AG20443 (cell line): Measurements from ENCODE around the gene TP73.
A peak's percentile ranks its signal among the peaks of the same experiment; 100 is the strongest.

Source experiments
- DNase-seq: peaks from one replicate; pipeline ENCODE4 v3.0.0; 2012; ENCODE audit warnings: low spot score, mixed read lengths

The TP73 gene

DNA sequence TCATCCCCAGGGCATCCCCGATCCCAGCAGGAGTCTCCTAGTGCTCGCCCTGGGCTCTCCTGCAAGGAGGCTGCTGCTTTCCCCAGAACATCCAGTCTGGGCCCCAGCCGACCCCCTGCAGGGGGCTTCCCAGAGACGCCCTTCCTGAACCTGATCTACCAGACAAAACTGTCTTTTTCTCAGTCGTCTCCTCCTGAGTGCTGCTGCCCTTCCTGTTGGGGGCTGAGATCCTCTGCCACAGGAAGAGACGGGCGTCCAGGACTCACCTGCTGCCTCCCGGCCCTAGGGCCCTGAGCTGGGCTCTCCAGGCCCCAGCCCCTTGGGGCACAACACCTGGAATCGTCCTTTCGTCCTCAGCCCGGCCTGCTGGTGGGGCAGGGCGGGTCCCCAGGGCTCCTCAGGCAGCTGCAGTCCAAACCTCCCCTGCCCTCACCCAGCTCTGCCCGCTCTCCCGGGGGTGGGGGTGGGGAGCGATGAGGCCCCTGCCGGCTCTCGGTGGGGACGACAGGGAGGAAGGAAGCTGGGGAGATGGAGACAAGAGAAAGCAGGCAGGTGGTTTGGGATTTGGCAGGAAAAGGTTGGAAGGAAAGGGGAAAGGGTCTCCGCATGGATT lies 36.9 kb downstream of the TP73 start:
- DNase-seq = no peak

DNA sequence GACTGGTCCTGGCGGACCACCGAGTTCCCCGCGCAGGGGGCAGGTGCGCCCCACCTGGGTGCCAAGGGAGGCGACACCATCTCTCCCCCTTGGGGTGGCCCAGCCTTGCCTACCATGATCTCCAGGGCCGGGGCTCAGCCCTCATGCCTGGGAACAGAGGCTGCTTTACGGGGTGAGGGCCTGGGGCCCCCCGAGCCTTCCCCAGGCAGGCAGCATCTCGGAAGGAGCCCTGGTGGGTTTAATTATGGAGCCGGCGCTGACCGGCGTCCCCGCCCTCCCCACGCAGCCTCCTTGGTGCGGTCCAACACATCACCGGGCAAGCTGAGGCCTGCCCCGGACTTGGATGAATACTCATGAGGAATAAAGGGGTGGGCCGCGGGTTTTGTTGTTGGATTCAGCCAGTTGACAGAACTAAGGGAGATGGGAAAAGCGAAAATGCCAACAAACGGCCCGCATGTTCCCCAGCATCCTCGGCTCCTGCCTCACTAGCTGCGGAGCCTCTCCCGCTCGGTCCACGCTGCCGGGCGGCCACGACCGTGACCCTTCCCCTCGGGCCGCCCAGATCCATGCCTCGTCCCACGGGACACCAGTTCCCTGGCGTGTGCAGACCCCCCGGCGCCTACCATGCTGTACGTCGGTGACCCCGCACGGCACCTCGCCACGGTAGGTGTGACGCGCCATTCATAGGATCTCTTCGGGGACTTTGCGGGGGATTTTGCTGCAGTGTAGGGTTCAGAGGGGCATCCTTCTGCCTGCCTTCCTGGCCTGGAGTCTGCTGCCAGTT lies 38.2 kb downstream of the TP73 start:
- DNase-seq = no peak

DNA sequence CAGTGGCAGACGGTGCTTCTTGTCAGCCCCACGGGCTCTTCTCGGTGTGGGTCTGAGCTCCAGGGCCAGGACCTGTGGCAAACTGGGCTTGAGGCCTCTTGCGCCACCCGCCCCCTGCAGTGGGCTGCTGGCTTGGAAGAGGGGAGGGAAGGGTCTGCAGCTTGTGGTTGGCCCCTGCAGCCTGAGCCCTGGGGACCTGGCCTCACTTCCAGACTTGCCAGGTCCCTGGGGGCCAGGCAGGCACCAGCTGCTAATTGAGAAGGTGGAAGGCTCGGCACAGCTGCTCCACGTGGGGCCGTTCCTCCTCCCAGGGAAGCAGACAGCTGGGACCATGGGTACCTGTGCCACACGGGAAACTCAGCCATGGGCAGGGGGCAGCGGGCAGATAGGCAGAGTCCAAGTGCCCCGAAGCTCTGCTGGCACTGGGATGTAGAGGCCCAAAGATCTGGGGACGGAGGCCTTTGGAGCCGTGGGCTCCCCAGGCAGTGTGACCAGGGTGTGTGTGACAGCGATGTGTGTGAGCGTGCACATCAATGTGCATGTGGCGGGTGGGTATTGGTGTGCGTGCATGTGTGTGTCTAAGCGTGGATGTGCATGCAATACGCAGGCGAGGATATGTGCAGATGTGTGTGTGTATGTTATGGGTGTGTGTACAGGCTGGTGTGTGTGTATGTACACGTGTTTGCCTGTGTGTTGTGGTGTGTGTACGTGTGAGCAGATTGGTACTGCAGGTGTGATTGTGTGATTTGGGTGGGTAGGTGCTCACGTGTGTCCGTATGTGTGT lies 39.3 kb downstream of the TP73 start:
- no peak for DNase-seq

DNA sequence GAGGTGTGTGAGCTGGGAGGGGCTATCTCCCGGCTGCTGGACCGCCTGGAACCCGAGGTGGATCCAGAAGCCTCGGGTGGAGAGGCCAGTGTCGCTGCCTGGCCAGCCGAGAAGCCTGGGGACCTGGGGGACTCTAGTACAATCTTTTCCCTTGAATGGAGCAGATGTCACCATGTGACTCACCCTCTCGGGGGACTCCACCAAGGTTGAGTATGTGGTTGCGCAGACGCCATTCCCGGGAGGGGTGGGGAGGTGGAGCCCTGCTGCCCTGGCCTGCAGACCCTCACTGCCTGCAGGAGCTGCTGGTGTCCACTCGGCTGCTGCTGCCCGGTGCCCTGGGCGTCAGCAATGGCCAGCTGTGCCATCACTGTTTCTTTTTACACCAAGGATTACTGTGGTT lies 40.3 kb downstream of the TP73 start:
- no peak for DNase-seq

DNA sequence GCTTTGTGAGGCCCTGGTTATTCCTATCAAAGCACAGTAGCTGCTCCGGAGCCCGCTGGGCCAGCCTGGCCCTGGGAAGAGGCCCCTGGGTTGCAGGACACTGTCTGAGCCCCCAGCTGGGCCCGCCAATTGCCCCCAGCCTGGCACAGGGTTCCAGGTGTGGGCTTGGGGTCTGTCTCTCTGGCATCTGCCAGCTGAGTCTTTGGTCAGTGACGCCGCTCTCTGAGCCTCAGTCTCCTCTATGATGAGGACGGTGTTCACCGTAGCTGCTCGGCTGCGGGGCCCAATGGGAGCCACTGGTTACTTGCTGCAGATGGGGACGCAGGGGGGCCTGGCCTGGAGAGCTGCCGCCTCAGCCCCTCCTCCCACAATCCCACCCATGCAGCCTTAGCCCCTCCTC lies 41.0 kb downstream of the TP73 start:
- no peak for DNase-seq

DNA sequence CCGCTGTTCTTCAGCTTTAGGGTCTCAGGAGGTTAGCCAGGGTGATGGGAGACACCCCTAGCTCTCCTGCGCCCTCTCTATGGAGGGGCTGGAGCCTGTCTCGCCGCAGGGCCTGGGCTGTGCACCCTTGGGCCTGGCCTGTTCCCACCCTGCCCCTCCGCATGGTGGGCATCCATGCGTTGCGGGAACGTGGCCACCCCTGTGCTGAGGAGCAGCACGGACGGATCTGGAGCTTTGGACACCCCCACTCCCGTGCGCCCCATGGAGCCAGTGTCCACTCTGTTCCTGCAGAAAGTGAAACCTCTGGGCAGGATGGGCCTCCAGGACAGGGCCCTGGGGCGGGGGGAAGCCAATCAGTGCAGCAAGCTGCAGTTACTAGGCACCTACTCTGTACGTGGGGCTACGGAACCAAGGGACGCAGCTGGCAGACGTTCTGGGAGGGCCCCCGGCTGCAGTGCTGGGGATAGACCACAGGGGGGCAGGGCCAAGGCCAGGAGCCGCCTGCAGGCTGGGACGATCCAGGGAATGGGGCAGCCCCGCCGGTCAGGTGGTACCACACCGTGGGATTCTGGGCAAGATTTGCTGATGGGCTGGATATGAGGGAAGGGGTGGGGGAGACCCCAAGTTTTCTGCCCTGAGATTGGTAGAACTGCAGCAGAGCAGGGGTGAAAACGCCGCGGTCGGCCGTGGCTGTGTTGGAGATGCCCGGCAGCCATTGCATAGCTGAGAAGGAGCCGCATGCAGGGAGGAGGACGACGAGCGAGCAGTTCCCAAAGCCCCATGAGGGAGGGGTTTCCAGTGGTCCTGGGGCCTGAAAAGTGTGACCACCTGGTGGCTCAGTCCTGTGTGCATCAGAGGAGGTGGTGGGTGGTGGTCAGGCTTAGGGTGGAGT lies 43.3 kb downstream of the TP73 start:
- DNase-seq = peak; percentile 90

DNA sequence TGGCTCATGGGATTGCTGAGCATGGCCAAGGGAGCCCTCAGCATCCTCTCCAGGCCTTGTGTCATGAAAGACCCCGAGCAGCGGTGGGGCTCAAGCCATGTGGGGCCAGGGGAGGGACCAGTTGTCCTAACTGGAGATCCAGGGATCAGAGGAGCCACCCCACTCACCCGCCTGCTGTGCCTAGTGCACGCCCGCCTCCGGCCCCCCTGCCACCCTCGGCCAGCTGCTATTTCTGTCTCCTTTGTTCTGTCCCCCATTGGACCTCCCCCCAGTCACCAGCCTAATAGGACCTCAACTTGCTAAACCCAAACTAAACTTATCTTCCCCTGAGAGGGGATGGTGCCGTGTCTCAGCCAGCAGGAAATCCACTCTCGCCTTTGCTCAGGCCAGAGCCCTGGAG lies 44.4 kb downstream of the TP73 start:
- DNase-seq = no peak

DNA sequence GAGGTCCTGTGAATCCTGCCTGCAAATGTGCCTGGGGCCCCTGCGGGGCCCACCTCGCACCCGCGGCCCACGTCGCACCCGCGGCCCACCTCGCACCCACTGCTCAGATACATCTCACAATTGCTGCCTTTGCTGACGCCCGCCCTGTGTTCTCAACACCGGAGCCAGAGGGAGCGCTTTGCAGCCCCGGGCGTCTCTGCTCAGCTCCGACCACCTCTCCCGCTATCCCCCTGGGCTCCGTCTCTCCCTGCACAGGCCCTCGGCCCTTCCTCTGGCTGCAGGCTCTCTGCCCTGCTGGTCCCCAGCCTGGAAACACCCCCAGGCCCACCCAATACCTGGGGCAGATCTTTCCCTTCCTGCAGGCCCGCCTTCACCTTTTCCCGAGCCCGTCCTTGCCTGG lies 44.8 kb downstream of the TP73 start:
- DNase-seq = no peak

DNA sequence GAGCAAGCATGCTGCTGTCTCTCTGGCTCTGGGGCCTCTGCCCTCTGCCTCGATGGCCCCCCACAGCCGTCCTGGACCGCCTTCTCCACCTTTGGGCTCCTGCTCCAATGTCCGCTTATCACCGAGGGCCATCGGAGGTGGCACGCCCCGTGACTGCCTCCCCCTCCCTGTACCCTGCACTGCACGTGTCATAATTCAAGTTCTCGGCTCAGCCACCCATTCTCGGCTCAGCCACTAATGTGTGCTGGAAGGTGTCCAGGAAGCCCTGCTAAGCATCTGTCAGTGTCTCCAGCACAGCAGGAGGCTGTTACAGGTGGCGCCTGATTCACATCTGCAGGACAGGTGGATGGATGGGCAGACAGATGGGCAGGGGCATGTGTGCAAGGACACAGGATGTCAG lies 45.5 kb downstream of the TP73 start:
- no peak for DNase-seq

DNA sequence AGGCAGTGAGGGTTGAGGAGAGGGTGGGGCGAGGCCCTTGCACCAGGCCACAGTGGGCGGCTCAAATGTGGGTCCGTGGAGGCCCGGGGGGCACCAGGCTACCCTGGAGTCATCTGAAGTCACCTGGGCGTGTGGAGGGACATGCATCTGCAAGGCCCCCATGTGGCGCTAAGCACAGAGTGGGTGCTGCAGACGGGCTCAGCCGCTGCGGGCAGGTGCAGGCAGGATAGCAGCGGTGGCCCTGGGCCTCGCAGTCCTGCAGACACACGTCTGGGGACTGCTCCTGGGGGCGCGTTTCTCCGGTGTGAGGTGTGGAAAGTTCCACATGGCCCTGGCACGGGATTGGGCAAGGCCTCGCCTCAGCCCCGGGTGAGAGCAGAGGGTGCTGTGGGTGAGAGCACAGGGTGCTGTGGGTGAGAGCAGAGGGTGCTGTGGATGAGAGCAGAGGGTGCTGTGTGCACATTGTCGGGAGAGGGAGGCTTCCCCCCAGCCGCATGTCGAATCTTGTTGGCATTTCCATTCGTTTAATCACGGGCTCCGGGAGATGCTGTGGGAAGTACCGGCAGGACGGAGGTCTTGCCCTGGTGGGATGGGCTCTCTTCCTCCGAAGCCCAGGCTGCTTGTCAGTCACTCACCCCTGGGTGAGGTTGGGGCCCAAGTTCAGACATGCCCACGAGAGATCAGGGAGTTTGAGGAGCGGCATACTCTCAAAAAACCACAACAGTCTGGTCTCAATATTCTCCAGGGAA lies 46.5 kb downstream of the TP73 start:
- DNase-seq = no peak

DNA sequence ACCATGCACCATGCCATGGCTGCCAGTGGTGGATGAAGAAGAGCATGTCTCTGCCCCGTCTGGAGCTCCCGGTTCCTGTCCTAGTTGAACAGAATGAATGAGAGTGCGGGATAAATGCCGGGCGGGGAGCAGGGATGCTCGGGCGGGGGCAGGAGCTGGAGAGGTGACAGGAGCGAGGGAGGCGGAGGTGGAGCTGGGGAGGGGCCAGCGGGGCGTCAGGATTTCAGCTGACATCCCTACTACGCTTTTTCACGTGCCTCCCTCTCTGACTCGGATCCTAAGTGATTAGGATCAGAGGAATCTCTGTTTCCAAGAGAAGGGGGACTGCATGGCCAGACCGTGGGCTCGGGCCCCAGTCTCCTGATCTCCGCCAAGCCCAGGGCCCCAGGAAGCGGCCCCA lies 47.3 kb downstream of the TP73 start:
- no peak for DNase-seq

DNA sequence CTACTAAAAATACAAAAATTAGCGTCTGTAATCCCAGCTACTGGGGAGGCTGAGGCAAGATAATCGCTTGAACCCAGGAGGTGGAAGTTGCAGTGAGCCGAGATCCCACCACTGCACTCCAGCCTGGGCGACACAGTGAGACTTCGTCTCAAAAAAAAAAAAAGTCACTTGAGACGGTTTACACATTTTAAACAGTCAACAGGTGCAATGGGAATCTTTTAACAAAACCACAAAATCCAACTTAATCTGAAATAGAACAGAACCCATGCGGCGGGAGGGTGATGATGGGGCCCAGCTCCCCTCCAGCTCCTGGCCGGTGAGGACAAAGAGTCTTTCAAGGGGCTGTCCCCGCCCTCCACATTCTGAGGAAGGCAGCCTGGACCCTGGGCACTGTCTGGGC lies 48.3 kb downstream of the TP73 start:
- DNase-seq = no peak

DNA sequence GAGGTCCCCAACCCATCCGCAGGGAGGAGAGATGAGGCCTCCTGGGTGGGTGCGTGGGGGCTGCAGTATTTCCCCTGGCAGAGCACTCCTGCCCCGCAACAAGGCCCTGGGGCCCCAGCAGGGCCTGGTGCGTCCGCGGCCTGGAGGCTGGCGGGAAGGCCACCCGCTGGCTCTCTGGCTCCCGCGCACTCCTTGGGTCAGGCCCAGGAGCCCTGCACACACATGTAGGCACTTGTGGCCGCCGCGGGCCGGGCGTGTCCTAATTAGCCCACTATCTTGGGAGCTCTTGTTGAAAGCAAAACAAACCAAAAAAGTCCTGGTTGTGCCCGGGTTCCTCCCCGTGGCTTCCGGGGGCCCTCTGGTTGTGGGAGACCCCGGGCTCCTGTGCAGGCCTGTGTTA lies 50.2 kb downstream of the TP73 start:
- DNase-seq = no peak

DNA sequence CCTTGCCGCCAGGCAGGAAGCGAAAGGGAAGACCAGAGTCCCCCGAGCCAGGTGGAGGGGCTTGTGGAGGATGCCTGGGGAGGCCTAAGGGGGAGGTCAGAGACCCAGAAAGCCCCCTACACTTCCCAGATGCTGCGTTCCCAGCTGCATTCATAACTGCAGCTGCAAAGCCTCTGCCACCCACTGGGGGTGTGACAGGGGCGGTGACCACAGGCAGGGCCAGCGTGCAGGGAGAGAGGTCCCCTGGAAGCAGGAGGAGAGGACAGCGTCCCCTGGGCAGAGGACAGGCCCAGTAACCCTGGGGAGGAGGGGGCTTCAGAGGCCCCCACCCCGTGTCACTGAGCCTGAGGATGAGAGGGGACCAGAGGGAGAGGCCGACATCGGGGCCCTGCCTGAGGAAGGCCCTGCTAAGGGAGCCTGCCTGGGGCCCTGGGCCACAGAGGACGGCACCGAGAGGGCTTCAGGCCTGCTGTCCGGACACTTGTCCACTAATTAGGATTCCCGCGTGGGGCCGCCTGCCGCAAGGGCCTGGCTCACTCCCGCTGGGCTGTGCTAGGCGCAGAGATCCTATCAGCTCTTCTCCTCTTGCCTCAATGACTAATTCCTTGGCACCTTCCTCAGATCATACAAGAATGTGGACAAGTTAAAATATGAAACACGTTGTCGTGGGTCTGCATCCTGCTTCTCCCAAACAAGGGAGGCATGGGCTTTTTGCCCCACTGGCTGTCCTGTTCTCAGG lies 50.8 kb downstream of the TP73 start:
- peak; percentile 70 for DNase-seq

DNA sequence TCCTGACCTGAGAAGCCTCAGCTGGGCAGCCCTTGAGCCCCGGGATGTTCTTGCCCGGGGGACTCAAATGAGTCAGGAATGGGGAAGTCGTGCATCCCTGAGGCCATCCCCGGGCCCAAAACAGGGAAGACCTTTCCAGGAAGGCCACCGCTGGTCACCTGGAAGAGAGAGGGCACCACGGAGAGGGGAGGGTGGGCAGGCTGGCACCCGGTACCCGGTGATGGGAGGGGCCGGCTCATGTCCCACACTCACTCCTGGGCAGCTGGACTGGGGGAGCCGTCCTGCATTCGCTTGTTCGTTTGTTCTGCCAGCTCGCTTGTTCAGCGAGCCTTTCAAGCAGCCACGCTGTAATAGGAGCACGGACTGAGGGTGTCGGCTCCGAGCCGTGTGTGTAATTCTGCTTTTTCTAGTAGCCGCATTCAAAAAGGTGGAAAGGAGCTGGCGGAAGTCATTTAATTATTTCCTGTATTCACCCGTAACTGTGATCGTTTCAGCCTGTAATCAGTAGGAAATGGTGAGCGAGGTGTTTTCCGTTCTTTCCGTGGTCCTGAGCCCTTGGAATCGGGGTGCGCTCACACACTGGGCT lies 51.6 kb downstream of the TP73 start:
- no peak for DNase-seq

DNA sequence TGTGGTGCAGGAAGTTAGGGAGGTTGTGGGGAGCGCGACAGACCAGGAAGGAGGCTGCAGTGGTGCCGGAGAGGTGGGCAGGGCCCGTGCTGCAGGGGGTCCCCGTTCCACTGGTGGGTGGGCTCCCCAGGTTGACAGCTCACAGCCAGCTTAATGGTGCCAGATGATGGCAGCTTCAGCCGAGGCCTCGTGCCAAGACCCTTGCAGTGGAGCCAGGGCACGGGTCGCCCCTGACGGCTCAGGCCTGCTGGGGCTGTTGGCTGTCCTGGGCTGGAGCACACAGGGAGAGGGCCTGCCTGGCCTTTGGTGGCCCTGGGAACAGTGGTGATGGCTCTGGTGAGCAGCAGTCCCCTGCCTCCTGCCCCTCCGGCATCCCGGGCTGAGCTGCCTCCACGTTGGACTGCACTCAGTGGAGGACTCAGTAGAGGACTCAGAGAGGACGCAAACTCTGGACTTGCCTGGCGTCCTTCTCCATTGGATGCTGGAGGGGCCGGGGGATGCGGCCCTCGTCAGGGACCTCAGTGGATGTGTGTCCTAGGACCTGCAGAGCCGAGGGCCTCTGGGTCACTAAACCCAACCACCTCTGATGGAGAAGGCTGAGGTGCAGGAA lies 53.1 kb downstream of the TP73 start:
- DNase-seq = no peak

DNA sequence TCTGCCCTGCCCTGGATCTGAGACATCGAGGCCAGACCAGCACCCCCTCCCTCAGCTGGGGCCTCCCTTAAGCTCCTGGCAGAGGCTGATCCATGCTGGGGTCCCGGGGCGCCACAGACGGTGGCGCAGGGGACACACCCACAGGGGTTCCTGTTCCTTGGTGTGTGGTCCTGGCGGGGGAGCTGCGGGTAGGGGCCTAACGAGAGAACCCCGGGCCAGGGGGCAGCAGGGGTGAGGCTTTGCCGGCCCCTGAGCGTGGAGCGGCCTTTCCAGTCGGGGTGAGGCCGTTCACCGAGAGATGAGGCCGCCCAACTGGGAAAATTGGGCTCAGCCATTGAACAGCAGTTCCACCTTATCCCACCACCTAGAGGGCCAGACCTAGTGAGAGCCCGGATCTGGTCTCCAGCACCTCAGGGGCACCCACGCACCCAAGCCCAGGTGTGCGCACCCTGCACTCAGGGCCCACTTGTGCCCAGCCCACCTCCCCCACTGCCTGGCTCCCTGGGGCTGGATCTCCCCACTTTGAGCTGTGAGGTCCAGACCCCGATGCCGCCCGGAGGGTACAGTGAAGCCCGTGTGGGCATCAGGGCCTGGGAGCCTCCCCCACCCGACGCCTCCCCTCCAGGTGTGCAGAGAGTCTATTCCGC lies 54.5 kb downstream of the TP73 start:
- DNase-seq = no peak

DNA sequence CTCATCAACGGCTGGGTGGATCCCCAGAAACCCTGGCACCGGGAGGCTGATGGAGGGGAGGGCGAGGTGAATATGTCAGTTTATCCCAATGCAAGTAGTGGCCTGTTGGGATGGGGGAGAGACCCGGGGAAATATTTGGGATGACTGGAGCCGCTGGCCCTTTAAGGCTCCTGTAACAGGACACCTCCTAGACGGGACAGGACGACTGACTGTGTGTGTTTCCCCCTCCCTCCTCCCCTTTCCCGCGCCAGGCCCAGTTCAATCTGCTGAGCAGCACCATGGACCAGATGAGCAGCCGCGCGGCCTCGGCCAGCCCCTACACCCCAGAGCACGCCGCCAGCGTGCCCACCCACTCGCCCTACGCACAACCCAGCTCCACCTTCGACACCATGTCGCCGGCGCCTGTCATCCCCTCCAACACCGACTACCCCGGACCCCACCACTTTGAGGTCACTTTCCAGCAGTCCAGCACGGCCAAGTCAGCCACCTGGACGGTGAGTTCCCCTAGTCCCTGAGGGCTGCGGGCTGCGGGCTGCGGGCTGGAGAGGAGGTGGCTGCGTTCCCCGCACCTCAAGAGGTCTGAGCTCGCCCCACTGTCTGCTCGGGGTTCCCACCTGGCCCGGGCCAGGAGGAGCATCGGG lies 55.1 kb downstream of the TP73 start:
- DNase-seq = no peak

DNA sequence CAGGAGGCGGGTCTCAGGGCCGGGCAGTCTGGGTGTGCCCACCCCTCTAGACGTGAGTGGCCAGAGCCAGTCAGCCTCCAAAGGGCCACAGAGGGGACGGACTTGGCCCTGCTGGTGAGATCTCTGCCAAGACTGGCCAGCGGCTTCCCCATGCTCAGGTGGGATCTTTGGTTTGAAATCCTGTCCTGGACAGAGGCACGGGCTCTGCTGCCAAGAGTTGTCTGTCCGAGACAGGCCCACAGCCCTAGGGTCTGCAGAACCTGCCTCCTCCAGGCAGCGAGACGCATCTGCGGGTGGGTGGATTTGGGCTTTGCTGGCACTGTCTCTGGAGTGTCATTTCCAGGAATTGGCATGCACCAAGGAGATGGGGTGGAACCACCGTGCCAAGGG lies 55.6 kb downstream of the TP73 start:
- DNase-seq = no peak
